Measurements from ENCODE around the gene RCSD1. TPM values are rescaled to one million over a fixed set of nuclear protein-coding genes. Genes with fewer than 3 reads are reported as not detected.

Gene RCSD1
- total and polyA plus RNA-seq, 2 of the 13 experiments (the other 11 are each of a cell fraction or from before 2014, with no cell fraction given) = not detected

DNA sequence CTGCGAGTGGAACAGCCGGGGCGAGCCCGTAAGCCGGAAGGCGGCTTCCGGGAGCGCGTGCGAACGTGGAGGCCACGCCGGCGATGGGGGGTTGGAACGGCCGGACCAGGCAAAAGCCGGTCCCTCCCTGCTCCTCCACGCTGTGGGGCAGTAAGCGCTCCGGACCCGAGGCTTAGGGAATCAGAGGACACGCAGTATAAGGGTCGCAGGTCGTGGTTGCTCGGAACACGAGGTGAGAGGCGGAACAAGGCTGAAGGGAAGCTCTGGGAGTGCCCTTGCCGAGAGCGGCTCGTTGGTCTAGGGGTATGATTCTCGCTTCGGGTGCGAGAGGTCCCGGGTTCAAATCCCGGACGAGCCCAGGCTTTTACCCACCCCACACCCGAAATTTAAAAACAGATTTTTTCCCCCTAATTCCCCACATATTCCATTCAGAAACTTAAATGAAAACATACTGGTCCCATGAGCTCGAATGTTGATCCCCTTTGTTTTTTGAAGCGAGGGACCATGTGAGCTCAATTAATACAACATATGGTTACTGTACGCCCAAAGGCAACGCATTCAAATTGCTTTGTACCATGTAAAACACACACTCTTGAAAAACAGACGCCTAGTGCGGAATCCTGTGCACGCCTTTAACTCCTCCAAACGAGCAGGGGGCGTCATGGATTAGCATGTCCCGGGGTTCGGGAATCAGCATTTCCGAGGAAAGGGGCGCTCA is 84.6 kb downstream of the RCSD1 start (continued):
- TF ChIP-seq, protein P1, sequence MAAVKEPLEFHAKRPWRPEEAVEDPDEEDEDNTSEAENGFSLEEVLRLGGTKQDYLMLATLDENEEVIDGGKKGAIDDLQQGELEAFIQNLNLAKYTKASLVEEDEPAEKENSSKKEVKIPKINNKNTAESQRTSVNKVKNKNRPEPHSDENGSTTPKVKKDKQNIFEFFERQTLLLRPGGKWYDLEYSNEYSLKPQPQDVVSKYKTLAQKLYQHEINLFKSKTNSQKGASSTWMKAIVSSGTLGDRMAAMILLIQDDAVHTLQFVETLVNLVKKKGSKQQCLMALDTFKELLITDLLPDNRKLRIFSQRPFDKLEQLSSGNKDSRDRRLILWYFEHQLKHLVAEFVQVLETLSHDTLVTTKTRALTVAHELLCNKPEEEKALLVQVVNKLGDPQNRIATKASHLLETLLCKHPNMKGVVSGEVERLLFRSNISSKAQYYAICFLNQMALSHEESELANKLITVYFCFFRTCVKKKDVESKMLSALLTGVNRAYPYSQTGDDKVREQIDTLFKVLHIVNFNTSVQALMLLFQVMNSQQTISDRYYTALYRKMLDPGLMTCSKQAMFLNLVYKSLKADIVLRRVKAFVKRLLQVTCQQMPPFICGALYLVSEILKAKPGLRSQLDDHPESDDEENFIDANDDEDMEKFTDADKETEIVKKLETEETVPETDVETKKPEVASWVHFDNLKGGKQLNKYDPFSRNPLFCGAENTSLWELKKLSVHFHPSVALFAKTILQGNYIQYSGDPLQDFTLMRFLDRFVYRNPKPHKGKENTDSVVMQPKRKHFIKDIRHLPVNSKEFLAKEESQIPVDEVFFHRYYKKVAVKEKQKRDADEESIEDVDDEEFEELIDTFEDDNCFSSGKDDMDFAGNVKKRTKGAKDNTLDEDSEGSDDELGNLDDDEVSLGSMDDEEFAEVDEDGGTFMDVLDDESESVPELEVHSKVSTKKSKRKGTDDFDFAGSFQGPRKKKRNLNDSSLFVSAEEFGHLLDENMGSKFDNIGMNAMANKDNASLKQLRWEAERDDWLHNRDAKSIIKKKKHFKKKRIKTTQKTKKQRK (IDR thresholded peaks at IDR 0.05; ENCODE audit: low read length) = no peak
- TF ChIP-seq TBX3 (IDR thresholded peaks at IDR 0.05; ENCODE audit: borderline replicate concordance) = peak; percentile 50; the same call in 1 of the 2 replicates
- TF ChIP-seq ZNF143 (CRISPR knock-in tag; IDR thresholded peaks at IDR 0.05) = no peak
- TF ChIP-seq ZNF20 (CRISPR knock-in tag; IDR thresholded peaks at IDR 0.05) = no peak
- TF ChIP-seq, protein P2, sequence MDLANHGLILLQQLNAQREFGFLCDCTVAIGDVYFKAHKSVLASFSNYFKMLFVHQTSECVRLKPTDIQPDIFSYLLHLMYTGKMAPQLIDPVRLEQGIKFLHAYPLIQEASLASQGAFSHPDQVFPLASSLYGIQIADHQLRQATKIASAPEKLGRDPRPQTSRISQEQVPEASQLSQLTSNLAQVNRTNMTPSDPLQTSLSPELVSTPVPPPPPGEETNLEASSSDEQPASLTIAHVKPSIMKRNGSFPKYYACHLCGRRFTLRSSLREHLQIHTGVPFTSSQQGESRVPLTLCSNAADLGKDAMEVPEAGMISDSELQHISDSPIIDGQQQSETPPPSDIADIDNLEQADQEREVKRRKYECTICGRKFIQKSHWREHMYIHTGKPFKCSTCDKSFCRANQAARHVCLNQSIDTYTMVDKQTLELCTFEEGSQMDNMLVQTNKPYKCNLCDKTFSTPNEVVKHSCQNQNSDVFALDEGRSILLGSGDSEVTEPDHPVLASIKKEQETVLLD (CRISPR knock-in tag; IDR thresholded peaks at IDR 0.05; ENCODE audit: low read depth) = peak; percentile 89
- TF ChIP-seq, protein P3, sequence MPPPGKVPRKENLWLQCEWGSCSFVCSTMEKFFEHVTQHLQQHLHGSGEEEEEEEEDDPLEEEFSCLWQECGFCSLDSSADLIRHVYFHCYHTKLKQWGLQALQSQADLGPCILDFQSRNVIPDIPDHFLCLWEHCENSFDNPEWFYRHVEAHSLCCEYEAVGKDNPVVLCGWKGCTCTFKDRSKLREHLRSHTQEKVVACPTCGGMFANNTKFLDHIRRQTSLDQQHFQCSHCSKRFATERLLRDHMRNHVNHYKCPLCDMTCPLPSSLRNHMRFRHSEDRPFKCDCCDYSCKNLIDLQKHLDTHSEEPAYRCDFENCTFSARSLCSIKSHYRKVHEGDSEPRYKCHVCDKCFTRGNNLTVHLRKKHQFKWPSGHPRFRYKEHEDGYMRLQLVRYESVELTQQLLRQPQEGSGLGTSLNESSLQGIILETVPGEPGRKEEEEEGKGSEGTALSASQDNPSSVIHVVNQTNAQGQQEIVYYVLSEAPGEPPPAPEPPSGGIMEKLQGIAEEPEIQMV (CRISPR knock-in tag; IDR thresholded peaks at IDR 0.05; ENCODE audit: low read depth) = peak; percentile 50; the same call in 1 of the 2 replicates
- no peak for TF ChIP-seq CENPX (CRISPR knock-in tag; IDR thresholded peaks at IDR 0.05)
- no peak for TF ChIP-seq SETDB1 (CRISPR knock-in tag; IDR thresholded peaks at IDR 0.05; ENCODE audit: borderline replicate concordance)
- TF ChIP-seq ZNF776 (CRISPR knock-in tag; IDR thresholded peaks at IDR 0.05) = 0 out of 2 replicates have a peak, but pooled peaks have one; percentile 32
- no peak for TF ChIP-seq CREB1 (IDR thresholded peaks at IDR 0.05)
- TF ChIP-seq CREB1 (CRISPR knock-in tag; IDR thresholded peaks at IDR 0.05) = no peak
- TF ChIP-seq, protein P4, sequence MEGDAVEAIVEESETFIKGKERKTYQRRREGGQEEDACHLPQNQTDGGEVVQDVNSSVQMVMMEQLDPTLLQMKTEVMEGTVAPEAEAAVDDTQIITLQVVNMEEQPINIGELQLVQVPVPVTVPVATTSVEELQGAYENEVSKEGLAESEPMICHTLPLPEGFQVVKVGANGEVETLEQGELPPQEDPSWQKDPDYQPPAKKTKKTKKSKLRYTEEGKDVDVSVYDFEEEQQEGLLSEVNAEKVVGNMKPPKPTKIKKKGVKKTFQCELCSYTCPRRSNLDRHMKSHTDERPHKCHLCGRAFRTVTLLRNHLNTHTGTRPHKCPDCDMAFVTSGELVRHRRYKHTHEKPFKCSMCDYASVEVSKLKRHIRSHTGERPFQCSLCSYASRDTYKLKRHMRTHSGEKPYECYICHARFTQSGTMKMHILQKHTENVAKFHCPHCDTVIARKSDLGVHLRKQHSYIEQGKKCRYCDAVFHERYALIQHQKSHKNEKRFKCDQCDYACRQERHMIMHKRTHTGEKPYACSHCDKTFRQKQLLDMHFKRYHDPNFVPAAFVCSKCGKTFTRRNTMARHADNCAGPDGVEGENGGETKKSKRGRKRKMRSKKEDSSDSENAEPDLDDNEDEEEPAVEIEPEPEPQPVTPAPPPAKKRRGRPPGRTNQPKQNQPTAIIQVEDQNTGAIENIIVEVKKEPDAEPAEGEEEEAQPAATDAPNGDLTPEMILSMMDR (CRISPR knock-in tag; IDR thresholded peaks at IDR 0.05) = peak; percentile 30
- TF ChIP-seq, protein P5, sequence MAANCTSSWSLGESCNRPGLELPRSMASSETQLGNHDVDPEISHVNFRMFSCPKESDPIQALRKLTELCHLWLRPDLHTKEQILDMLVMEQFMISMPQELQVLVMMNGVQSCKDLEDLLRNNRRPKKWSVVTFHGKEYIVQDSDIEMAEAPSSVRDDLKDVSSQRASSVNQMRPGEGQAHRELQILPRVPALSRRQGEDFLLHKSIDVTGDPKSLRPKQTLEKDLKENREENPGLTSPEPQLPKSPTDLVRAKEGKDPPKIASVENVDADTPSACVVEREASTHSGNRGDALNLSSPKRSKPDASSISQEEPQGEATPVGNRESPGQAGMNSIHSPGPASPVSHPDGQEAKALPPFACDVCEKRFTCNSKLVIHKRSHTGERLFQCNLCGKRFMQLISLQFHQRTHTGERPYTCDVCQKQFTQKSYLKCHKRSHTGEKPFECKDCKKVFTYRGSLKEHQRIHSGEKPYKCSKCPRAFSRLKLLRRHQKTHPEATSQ (CRISPR knock-in tag; IDR thresholded peaks at IDR 0.05; ENCODE audit: borderline replicate concordance) = peak; percentile 88
- no peak for TF ChIP-seq ZNF260 (CRISPR knock-in tag; IDR thresholded peaks at IDR 0.05; ENCODE audit: borderline replicate concordance, low read depth)
- TF ChIP-seq, protein P6, sequence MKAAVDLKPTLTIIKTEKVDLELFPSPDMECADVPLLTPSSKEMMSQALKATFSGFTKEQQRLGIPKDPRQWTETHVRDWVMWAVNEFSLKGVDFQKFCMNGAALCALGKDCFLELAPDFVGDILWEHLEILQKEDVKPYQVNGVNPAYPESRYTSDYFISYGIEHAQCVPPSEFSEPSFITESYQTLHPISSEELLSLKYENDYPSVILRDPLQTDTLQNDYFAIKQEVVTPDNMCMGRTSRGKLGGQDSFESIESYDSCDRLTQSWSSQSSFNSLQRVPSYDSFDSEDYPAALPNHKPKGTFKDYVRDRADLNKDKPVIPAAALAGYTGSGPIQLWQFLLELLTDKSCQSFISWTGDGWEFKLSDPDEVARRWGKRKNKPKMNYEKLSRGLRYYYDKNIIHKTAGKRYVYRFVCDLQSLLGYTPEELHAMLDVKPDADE (CRISPR knock-in tag; IDR thresholded peaks at IDR 0.05) = no peak
- TF ChIP-seq ZNF350 (CRISPR knock-in tag; IDR thresholded peaks at IDR 0.05; ENCODE audit: borderline replicate concordance, low read depth) = peak; percentile 59
- 0 out of 2 replicates have a peak, but pooled peaks have one; percentile 9 for TF ChIP-seq SOX5 (CRISPR knock-in tag; IDR thresholded peaks at IDR 0.05; ENCODE audit: borderline replicate concordance)
